Skeletal muscle cell (primary cell): ENCODE measurements around the gene UXT.
"Not testable (repeated sequence)": the region's sequence is repeated elsewhere in the genome, so short reads cannot be mapped to it uniquely, and the experiment has no call there.

Experiments
- DNase-seq: peaks from one replicate; pipeline ENCODE4 v3.0.0-alpha.2; 2010; ENCODE audit warnings: low read depth
- H3K4me3 ChIP-seq: 2 replicates; pipeline ENCODE4 v1.5.1; 2011; ENCODE audit warnings: low read depth, mild to moderate bottlenecking, control low read depth, low read length, moderate library complexity

Gene UXT, protein sequence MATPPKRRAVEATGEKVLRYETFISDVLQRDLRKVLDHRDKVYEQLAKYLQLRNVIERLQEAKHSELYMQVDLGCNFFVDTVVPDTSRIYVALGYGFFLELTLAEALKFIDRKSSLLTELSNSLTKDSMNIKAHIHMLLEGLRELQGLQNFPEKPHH

GRCh38 chrX:47658684-47659420 lies at the start of gene UXT:
UXT (minus strand) TSS chrX:47659180; CDS start chrX:47658927, 253 bp downstream.
- peak; percentile 90 for DNase-seq
- H3K4me3 ChIP-seq: peak within 1 kb of the TSS; percentile 54

DNA sequence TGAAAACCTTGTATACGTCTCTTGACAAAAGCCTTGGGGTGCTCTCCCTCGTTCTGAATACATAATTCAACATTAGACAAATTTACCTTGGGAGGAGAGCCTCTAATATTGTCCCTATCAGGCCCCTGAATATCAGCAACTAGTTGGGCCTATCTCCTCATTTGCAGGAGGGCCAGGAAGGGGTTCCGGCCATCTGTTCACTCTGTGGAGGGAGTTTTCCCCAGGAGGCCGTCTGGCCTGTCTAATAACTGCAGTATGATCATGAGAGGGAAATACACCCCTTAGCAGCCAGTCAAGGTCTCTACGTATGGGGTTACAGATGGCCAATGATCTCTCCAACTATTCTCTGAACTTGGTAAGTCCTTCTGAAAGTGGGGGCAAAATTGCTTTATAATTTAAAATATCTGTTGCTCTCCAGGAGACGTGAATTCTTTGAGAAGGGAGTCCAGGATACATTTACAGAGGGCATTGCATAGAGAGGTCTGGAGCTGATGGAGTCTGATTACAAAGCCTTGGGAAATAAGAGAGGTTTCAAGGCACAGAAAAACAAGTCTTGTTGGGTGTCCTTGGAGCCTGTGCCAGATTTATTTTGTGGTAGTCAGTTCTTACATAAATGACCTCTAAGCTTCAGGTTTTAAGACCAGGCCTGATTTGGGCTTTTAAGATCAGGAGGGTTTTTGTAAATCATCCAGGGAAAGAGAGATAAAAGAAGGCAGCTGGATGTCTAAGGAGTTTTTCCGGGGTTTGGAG lies 48.2 kb upstream of the UXT start:
- no peak for DNase-seq
- H3K4me3 ChIP-seq: no peak overlapping the region

DNA sequence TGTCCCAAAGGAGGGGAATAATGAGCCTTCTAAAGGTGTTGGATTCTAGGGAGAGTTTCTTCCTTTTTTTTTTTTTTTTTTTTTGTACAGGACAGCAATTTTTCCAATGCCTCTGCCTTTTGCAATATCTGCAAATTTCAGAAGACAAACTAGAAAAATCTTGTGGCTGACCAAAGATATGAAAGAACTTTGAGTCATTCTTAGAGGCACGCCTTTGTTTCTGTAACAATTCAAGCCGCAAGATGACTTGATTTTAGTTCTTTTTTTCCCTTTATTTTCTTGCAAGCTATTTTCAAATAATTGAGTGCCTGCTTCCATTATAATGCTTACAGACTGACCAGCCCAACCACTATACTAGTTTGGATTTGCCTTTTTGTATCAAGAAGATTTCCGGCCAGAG lies 47.6 kb upstream of the UXT start:
- no peak overlapping the region for H3K4me3 ChIP-seq
- no peak for DNase-seq

DNA sequence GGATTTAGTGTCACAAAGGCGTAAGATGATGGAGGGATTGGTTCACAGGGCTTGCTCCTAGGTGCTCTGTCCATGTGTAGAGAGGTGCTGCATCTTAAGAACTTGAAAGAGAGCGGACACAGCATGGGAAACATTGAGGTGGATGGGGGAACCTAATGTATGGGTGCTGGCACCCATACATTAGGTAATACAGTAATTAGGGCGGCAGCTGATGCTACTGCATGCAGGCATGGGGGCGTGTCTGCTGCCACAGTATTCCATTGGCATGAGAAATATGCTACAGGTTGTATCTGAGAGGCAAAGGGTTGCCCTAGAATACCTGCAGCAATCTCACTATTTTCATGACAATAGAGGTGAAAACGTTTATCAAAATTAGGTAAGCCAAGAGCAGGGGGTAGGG lies 45.8 kb upstream of the UXT start:
- H3K4me3 ChIP-seq: no peak overlapping the region
- no peak for DNase-seq

- no peak overlapping the region for H3K4me3 ChIP-seq
- no peak for DNase-seq
Measured at GRCh38 chrX:47697181-47697580, 38.2 kb upstream of the UXT start.

- no peak for DNase-seq
- no peak overlapping the region for H3K4me3 ChIP-seq
Measured at GRCh38 chrX:47690175-47690574, 31.2 kb upstream of the UXT start.

GRCh38 chrX:47687263-47687662 lies 28.3 kb upstream of the UXT start:
- H3K4me3 ChIP-seq: no peak overlapping the region
- no peak for DNase-seq

DNA sequence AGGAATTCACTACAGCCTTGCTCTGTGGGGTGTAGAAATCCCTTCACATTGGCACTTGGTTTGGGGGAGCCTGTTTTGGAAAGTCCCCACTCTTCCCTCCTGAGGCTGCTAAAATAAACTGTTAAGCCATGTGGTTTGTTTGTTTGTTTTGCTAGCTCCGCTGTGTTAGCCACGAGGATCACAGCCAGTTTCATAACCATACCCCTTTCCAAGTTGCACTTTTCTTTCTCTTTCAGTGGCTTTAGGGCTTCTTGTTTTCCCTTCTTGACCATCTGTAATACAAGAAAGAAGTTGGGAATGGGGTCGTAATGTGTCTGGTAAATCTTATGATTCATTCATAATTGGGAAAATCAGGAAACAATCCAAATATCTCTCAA lies 24.8 kb upstream of the UXT start:
- DNase-seq: no peak
- H3K4me3 ChIP-seq: no peak overlapping the region

- H3K4me3 ChIP-seq: no peak overlapping the region
- DNase-seq: no peak
Measured at GRCh38 chrX:47683184-47683828, 24.3 kb upstream of the UXT start.

DNA sequence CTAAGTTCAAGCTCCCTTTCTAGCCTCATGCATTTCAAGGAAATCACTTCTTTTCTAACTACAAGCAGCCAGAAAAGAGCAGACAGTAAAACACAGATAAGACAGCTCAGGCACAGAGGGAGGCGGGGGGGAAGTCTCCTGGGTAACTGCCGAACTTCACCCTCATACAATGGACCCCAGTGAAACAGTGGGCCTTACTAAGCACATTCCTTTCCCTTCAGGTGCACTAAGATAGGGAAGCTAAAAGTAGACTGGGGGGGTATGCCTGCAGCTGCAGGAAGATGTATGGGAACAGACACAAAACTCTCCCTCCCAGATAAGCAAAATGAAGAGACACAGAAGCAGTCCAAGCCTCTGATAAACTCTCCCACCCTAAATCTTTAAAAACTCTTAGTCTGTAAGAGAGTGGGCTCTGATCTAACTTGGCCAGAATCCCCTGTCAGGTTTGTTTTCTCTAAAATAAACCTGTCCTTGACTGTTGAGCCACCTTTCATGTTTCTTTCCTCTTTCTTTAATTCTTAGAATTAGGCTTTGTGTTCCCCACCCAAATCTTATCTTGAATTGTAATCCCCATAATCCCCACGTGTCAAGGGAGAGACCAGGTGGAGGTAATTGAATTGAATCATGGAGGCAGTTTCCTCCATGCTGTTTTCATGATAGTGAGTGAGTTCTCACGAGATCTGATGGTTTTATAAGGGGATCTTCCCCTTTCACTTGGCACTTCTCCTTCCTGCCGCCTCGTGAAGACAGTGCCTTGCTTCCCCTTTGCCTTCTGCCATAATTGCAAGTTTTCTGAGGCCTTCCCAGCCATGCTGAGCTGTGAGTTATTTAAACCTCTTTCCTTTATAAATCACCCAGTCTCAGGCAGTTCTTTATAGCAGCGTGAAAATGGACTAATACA lies 17.2 kb upstream of the UXT start:
- not testable (repeated sequence) for DNase-seq, H3K4me3 ChIP-seq

- DNase-seq: no peak
- no peak overlapping the region for H3K4me3 ChIP-seq
Measured at GRCh38 chrX:47674776-47675175, 15.8 kb upstream of the UXT start.

DNA sequence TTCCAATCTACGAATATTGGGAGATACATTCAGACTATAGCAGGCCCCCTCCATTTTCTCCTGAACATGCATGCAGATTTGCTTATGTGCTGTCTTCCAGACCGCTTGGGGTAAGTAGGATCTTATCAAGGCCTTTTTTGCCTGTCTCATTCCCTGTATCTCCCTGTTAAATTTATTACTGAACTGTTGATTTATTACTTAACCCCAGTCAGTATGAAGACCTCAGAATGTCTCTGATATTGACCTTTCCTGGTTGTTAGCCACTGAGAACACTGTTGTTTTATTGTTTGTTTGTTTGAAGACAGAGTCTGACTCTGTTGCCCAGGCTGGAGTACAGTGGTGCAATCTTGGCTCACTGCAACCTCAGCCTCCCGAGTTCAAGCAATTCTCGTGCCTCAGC lies 6.8 kb upstream of the UXT start:
- H3K4me3 ChIP-seq, DNase-seq: not testable (repeated sequence)

GRCh38 chrX:47664737-47665136 lies 5.8 kb upstream of the UXT start:
- DNase-seq: no peak
- no peak overlapping the region for H3K4me3 ChIP-seq

DNA sequence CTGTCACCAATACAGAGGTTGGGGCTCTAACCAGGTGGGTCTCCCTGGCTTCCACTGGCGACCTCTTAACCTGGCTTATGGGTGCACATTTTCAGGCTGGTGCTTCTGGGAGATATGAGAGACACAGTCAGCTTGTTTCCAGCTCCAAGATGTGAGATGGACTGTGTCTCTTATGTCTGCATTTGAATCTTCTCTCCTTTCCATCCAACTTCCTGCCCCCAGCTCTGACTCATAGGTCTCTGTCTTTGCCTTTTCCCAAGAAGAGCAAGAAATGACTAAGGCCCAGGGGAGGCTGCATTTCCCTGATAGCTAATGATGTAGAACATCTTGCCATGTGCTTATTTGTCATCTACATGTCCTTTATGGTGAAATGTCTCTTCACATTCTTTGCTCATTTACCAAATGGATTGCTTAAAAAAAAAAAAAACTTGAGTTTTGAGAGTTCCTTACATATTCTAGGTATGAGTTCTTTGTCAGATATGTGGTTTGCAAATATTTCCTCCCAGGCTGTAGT lies 3.2 kb upstream of the UXT start:
- no peak overlapping the region for H3K4me3 ChIP-seq
- DNase-seq: peak; percentile 90

DNA sequence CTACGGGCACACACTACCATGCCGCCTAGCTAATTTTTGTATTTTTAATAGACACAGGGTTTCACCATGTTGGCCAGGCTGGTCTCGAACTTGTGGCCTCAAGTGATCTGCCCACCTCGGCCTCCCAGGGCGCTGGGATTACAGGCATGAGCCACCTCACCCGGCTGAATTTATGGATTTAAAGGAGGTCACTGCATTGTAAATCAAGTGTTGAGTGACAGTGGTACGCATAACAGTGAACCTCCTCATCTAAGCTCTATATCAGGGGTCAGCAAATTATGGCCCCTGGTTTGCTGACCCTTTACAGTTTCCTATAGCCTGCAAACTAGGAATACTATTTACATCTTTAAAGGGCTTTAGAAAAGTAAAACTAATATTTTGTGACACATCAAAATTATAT lies 2.6 kb upstream of the UXT start:
- H3K4me3 ChIP-seq: no peak overlapping the region
- no peak for DNase-seq

GRCh38 chrX:47659421-47659726 lies 394 bp upstream of the UXT start:
- no peak for DNase-seq
- peak overlapping the region; percentile 54 for H3K4me3 ChIP-seq

GRCh38 chrX:47658301-47658683 lies 688 bp downstream of the UXT start:
- DNase-seq: no peak
- H3K4me3 ChIP-seq: peak overlapping the region; percentile 54

DNA sequence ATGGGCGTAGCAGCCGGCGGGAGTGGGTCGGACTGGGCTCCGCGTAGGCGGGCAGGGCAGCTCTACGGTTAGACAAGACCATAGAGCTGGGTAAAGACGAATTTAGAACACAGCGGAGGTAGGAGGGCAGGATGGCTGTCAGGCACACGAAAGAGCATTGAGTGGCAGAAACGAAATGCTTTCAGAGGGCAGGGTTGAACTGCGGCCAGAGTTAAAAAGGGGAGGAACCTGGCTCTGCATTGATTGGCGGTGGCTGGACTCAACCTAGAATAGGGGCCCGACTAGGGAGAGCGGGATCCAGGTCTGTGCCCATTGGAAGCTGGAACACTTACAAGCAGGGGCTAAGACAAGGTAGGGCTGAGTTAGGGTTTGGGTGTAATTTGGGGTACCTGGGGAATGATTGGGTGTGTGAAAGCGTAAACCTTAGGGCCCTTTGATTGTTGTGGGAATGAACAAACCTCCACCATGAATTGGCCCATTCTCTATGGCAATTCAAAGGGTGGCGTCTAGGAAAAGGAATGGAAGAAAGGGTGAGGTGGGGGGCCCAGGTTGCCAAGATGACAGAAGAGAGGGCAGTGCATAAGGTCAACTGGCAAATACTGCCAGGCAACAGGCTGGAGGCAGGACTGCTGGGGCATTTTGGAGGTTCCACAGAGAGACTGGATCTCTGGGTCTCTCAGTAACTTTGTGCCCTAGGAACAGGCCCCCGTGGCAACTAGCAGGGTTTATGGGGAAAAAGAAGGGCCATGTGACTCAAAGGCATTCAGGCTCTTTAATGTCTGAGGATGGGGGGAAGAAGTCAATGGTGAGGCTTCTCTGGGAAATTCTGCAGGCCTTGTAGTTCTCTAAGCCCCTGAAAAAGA lies 7.7 kb downstream of the UXT start:
- peak overlapping the region; percentile 36 for H3K4me3 ChIP-seq
- DNase-seq: no peak
